ENCODE results near the gene LAMC2.

- TF ChIP-seq EZH2 (conservative IDR thresholded peaks at IDR 0.05; ENCODE audit: low read depth, low read length) (no peak), IRF2 (CRISPR knock-in tag; IDR thresholded peaks at IDR 0.05) (no peak), ZNF577 (CRISPR knock-in tag; IDR thresholded peaks at IDR 0.05; ENCODE audit: borderline replicate concordance, low read depth) (no peak), FOXK2 (IDR thresholded peaks at IDR 0.05) (no peak), HOXA9 (CRISPR knock-in tag; IDR thresholded peaks at IDR 0.05; ENCODE audit: borderline replicate concordance) (no peak), RAD21 (CRISPR knock-in tag; IDR thresholded peaks at IDR 0.05) (no peak), THAP7 (CRISPR knock-in tag; IDR thresholded peaks at IDR 0.05) (no peak), TARDBP (CRISPR knock-in tag; IDR thresholded peaks at IDR 0.05) (no peak), RFX5 (IDR thresholded peaks at IDR 0.05; ENCODE audit: low read depth, low read length) (no peak), HINFP (CRISPR knock-in tag; IDR thresholded peaks at IDR 0.05; ENCODE audit: low read depth) (no peak), SKIL (CRISPR knock-in tag; IDR thresholded peaks at IDR 0.05; ENCODE audit: borderline replicate concordance) (no peak), ZBTB37 (CRISPR knock-in tag; IDR thresholded peaks at IDR 0.05) (no peak)
- TF ChIP-seq, protein P1, sequence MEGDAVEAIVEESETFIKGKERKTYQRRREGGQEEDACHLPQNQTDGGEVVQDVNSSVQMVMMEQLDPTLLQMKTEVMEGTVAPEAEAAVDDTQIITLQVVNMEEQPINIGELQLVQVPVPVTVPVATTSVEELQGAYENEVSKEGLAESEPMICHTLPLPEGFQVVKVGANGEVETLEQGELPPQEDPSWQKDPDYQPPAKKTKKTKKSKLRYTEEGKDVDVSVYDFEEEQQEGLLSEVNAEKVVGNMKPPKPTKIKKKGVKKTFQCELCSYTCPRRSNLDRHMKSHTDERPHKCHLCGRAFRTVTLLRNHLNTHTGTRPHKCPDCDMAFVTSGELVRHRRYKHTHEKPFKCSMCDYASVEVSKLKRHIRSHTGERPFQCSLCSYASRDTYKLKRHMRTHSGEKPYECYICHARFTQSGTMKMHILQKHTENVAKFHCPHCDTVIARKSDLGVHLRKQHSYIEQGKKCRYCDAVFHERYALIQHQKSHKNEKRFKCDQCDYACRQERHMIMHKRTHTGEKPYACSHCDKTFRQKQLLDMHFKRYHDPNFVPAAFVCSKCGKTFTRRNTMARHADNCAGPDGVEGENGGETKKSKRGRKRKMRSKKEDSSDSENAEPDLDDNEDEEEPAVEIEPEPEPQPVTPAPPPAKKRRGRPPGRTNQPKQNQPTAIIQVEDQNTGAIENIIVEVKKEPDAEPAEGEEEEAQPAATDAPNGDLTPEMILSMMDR (CRISPR knock-in tag; IDR thresholded peaks at IDR 0.05) = no peak
- TF ChIP-seq, protein P2, sequence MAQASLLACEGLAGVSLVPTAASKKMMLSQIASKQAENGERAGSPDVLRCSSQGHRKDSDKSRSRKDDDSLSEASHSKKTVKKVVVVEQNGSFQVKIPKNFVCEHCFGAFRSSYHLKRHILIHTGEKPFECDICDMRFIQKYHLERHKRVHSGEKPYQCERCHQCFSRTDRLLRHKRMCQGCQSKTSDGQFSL (CRISPR knock-in tag; IDR thresholded peaks at IDR 0.05) = no peak
Measured at GRCh38 chr1:183197762-183198161, 11.7 kb downstream of the LAMC2 start.
